Astrocyte (in vitro differentiated cells and primary cell): ENCODE results near the gene PAQR4. TPM values are rescaled to one million over a fixed set of nuclear protein-coding genes. Genes with fewer than 3 reads are reported as not detected.

Experiments
- DNase-seq: peaks from one replicate; pipeline ENCODE4 v3.0.0-alpha.2; 2010; ENCODE audit warnings: low read depth
- FAIRE-seq: peaks from 2 replicates; lab custom pipeline; 2011; peaks lifted over from hg19 to GRCh38; lab: Jason Lieb, UNC
- H2AFZ ChIP-seq: 2 replicates; pipeline ENCODE4 v1.6.0; 2012; ENCODE audit warnings: low read depth, low read length, inconsistent platforms
- H3K27ac ChIP-seq: 2 replicates; pipeline ENCODE4 v1.5.1; 2011; ENCODE audit warnings: low read depth, low read length, inconsistent platforms
- H3K27me3 ChIP-seq: 2 replicates; pipeline ENCODE4 v1.6.0; 2011; ENCODE audit warnings: low read length, inconsistent platforms; ENCODE audit not compliant: insufficient read depth
- H3K36me3 ChIP-seq: 2 replicates; pipeline ENCODE4 v1.5.1; 2011; ENCODE audit warnings: low read length, inconsistent platforms; ENCODE audit not compliant: insufficient read depth
- H3K4me1 ChIP-seq: 2 replicates; pipeline ENCODE4 v1.5.1; 2011; ENCODE audit warnings: low read length, inconsistent platforms; ENCODE audit not compliant: insufficient read depth
- H3K4me2 ChIP-seq: 2 replicates; pipeline ENCODE4 v1.6.0; 2012; ENCODE audit warnings: low read length, inconsistent platforms
- H3K4me3 ChIP-seq: 2 replicates; pipeline ENCODE4 v1.5.1; 2011; ENCODE audit warnings: low read depth, mild to moderate bottlenecking, low read length, inconsistent platforms; ENCODE audit not compliant: insufficient read depth
- H3K79me2 ChIP-seq: 2 replicates; pipeline ENCODE4 v1.6.0; 2012; ENCODE audit warnings: mild to moderate bottlenecking, low read length, inconsistent platforms; ENCODE audit not compliant: insufficient read depth
- H3K9ac ChIP-seq: 2 replicates; pipeline ENCODE4 v1.6.0; 2012; ENCODE audit warnings: mild to moderate bottlenecking, low read length, inconsistent platforms
- H3K9me3 ChIP-seq: 2 replicates; pipeline ENCODE4 v1.5.1; 2012; ENCODE audit warnings: low read depth, mild to moderate bottlenecking, low read length, inconsistent platforms; ENCODE audit not compliant: insufficient read depth
- H4K20me1 ChIP-seq: 2 replicates; pipeline ENCODE4 v1.6.0; 2012; ENCODE audit warnings: low read length, inconsistent platforms; ENCODE audit not compliant: insufficient read depth
- H3K27ac Mint-ChIP-seq: one replicate; pipeline ENCODE4 v1.8.0; 2021; ENCODE audit warnings: mild to moderate bottlenecking, mixed read lengths; ENCODE audit not compliant: unreplicated experiment
- H3K27me3 Mint-ChIP-seq: one replicate; pipeline ENCODE4 v1.8.0; 2021; ENCODE audit warnings: low read depth, mixed read lengths; ENCODE audit not compliant: unreplicated experiment
- H3K36me3 Mint-ChIP-seq: one replicate; pipeline ENCODE4 v1.8.0; 2021; ENCODE audit warnings: low read depth, mixed read lengths; ENCODE audit not compliant: unreplicated experiment
- H3K4me1 Mint-ChIP-seq: one replicate; pipeline ENCODE4 v1.8.0; 2021; ENCODE audit warnings: low read depth, mixed read lengths; ENCODE audit not compliant: unreplicated experiment
- H3K4me3 Mint-ChIP-seq: one replicate; pipeline ENCODE4 v1.8.0; 2021; ENCODE audit warnings: mild to moderate bottlenecking, moderate library complexity, mixed read lengths; ENCODE audit not compliant: unreplicated experiment
- H3K9me3 Mint-ChIP-seq: one replicate; pipeline ENCODE4 v1.8.0; 2021; ENCODE audit warnings: mild to moderate bottlenecking, mixed read lengths; ENCODE audit not compliant: unreplicated experiment
- CTCF ChIP-seq: IDR thresholded peaks from 2 replicates; pipeline ENCODE4 v1.5.1; 2011; ENCODE audit warnings: low read depth, mild to moderate bottlenecking, inconsistent platforms, low read length, moderate library complexity; ENCODE audit not compliant: insufficient read depth
- EZH2 ChIP-seq: IDR thresholded peaks from 2 replicates; pipeline ENCODE4 v1.6.1; 2012; ENCODE audit warnings: mild to moderate bottlenecking, low read length, inconsistent platforms; ENCODE audit not compliant: insufficient read depth
- total RNA-seq: library from RNA; stranded (reverse); gene quantifications from 2 replicates; pipeline ENCODE4 v1.2.1, GENCODE V29; 2021

The PAQR4 gene
- total RNA-seq, 1 donor from 2014 or later = 4.8 TPM

- TF ChIP-seq EZH2 (no peak), CTCF (no peak)
- Histone ChIP-seq H3K4me2 (no peak overlapping the region), H4K20me1 (peaks cover 7% of the 10 kb centered on the region), H3K27ac (no peak overlapping the region), H3K79me2 (no peaks in the 10 kb centered on the region), H3K27me3 (no peaks in the 10 kb centered on the region), H3K9me3 (no peaks in the 10 kb centered on the region), H3K4me3 (no peak overlapping the region), H3K9ac (no peak overlapping the region), H3K36me3 (peaks cover 14% of the 10 kb centered on the region), H2AFZ (no peak overlapping the region), H3K4me1 (no peaks in the 10 kb centered on the region)
- H3K9me3 Mint-ChIP-seq = no peaks in the 10 kb centered on the region
- no peaks in the 10 kb centered on the region for H3K4me1 Mint-ChIP-seq
- H3K27me3 Mint-ChIP-seq = no peaks in the 10 kb centered on the region
- no peak for FAIRE-seq
- H3K4me3 Mint-ChIP-seq = no peak overlapping the region
- peaks cover 19% of the 10 kb centered on the region for H3K36me3 Mint-ChIP-seq
- no peak for DNase-seq
- no peak overlapping the region for H3K27ac Mint-ChIP-seq
These were observed 32.6 kb upstream of the PAQR4 start for GRCh38 chr16:2936436-2937011.

GRCh38 chr16:2937170-2937569, 32.0 kb upstream of the PAQR4 start:
- Histone ChIP-seq H3K27ac (no peak overlapping the region), H4K20me1 (peaks cover 7% of the 10 kb centered on the region), H3K9me3 (no peaks in the 10 kb centered on the region), H2AFZ (no peak overlapping the region), H3K4me2 (no peak overlapping the region), H3K27me3 (no peaks in the 10 kb centered on the region), H3K9ac (no peak overlapping the region), H3K4me1 (no peaks in the 10 kb centered on the region), H3K4me3 (no peak overlapping the region), H3K79me2 (no peaks in the 10 kb centered on the region), H3K36me3 (peaks cover 14% of the 10 kb centered on the region)
- FAIRE-seq (no peak), DNase-seq (no peak)
- Mint-ChIP-seq H3K27me3 (no peaks in the 10 kb centered on the region), H3K36me3 (peaks cover 20% of the 10 kb centered on the region), H3K9me3 (no peaks in the 10 kb centered on the region), H3K4me1 (no peaks in the 10 kb centered on the region), H3K4me3 (no peak overlapping the region), H3K27ac (no peak overlapping the region)
- TF ChIP-seq EZH2 = no peak
- TF ChIP-seq CTCF = no peak

- Histone ChIP-seq H3K27me3 (no peaks in the 10 kb centered on the region), H2AFZ (no peak overlapping the region), H3K9me3 (no peaks in the 10 kb centered on the region), H3K79me2 (no peaks in the 10 kb centered on the region), H3K4me1 (no peaks in the 10 kb centered on the region), H3K4me3 (no peak overlapping the region), H3K27ac (no peak overlapping the region), H3K9ac (no peak overlapping the region), H3K4me2 (no peak overlapping the region), H3K36me3 (peaks cover 16% of the 10 kb centered on the region), H4K20me1 (no peaks in the 10 kb centered on the region)
- Mint-ChIP-seq H3K4me3 (no peak overlapping the region), H3K27ac (no peak overlapping the region), H3K27me3 (no peaks in the 10 kb centered on the region), H3K9me3 (no peaks in the 10 kb centered on the region), H3K4me1 (no peaks in the 10 kb centered on the region), H3K36me3 (peaks cover 23% of the 10 kb centered on the region)
- TF ChIP-seq CTCF = no peak
- no peak for TF ChIP-seq EZH2
- DNase-seq = no peak
- FAIRE-seq = no peak
These were observed 30.9 kb upstream of the PAQR4 start for GRCh38 chr16:2938206-2938605.
